H1 (cell line): ENCODE data around the gene DDX1. TPM values are rescaled to one million over a fixed set of nuclear protein-coding genes. Genes with fewer than 3 reads are reported as not detected.

ENCODE experiments used
- CTCF ChIA-PET: fragments of 300-600 bp; sonication (Branson Sonifier 250); formaldehyde crosslinking; loops from one replicate; lab custom pipeline; 2021; ENCODE audit not compliant: partially characterized antibody; lab: Charles Lee
- POLR2A ChIA-PET: fragments of 300-600 bp; sonication (Branson Sonifier 250); formaldehyde crosslinking; loops from one replicate; lab custom pipeline; 2021; ENCODE audit warnings: inconsistent platforms; ENCODE audit not compliant: partially characterized antibody; lab: Charles Lee
- DNase-seq, 2 experiments: peaks; one replicate each; pipeline versions ENCODE4 v3.0.0 to v3.0.0-alpha.2; 2010 to 2022; ENCODE audit warnings: low spot score in 2 of 2, low read depth in 1 of 2, mixed read lengths in 1 of 2
- FAIRE-seq: peaks from 2 replicates; lab custom pipeline; 2011; peaks lifted over from hg19 to GRCh38; lab: Jason Lieb, UNC
- H2AFZ ChIP-seq: 2 replicates; pipeline ENCODE4 v1.8.1; 2012; ENCODE audit warnings: low read length, inconsistent platforms
- H2AK5ac ChIP-seq: 2 replicates; pipeline ENCODE4 v1.6.1; 2013; ENCODE audit warnings: low read depth, low read length
- H2BK120ac ChIP-seq: replicated peaks from 2 replicates; pipeline ENCODE3; 2013; ENCODE audit warnings: low read depth, low read length, inconsistent platforms
- H2BK12ac ChIP-seq: 2 replicates; pipeline ENCODE4 v1.6.1; 2013; ENCODE audit warnings: low read depth, low read length
- H2BK15ac ChIP-seq: 2 replicates; pipeline ENCODE4 v1.6.1; 2013; ENCODE audit warnings: low read length
- H2BK20ac ChIP-seq: 2 replicates; pipeline ENCODE4 v1.6.1; 2013; ENCODE audit warnings: low read length
- H2BK5ac ChIP-seq: 2 replicates; pipeline ENCODE4 v1.6.1; 2013; ENCODE audit warnings: low read depth, low read length
- H3K14ac ChIP-seq: 2 replicates; pipeline ENCODE4 v1.6.1; 2013; ENCODE audit warnings: inconsistent platforms; ENCODE audit not compliant: insufficient read length
- H3K18ac ChIP-seq: 2 replicates; pipeline ENCODE4 v1.6.1; 2013; ENCODE audit warnings: low read length; ENCODE audit errors: extremely low read depth
- H3K23ac ChIP-seq: 2 replicates; pipeline ENCODE4 v1.6.1; 2013; ENCODE audit warnings: inconsistent platforms; ENCODE audit not compliant: insufficient read length
- H3K23me2 ChIP-seq: 2 replicates; pipeline ENCODE4 v1.6.1; 2013; ENCODE audit warnings: low read depth, low read length
- H3K27ac ChIP-seq: 2 replicates; pipeline ENCODE4 v1.6.1; 2011; ENCODE audit warnings: low read depth, low read length, inconsistent platforms
- H3K27me3 ChIP-seq, 4 experiments: replicated peaks in 1 of 4; 1 replicate in 1 of 4; 2 replicates in 3 of 4; pipeline versions ENCODE4 v1.6.1 to v1.8.1; 2011 to 2013; ENCODE audit warnings: low read length in 3 of 4, mild to moderate bottlenecking in 3 of 4, inconsistent platforms in 2 of 4, mixed read lengths in 2 of 4, moderate library complexity in 1 of 4; ENCODE audit not compliant: control insufficient read depth in 3 of 4, insufficient read depth in 3 of 4; ENCODE audit errors: extremely low read depth in 1 of 4
- H3K36me3 ChIP-seq, 4 experiments: 2 replicates each; pipeline versions ENCODE4 v1.6.1 to v1.8.1; 2011 to 2013; ENCODE audit warnings: mild to moderate bottlenecking in 4 of 4, low read length in 3 of 4, moderate library complexity in 2 of 4, control low read depth in 1 of 4, inconsistent platforms in 1 of 4; ENCODE audit not compliant: insufficient read depth in 4 of 4, control insufficient read depth in 2 of 4
- H3K4ac ChIP-seq: replicated peaks from 2 replicates; pipeline ENCODE3; 2013; ENCODE audit warnings: low read length, low read depth, mixed read lengths, inconsistent platforms; ENCODE audit not compliant: insufficient read length
- H3K4me1 ChIP-seq, 4 experiments: replicated peaks in 1 of 4; 1 replicate in 1 of 4; 2 replicates in 3 of 4; pipeline versions ENCODE4 v1.6.1 to v1.8.1; 2011 to 2013; ENCODE audit warnings: low read length in 3 of 4, inconsistent platforms in 2 of 4, mixed read lengths in 1 of 4; ENCODE audit not compliant: insufficient read depth in 4 of 4, control insufficient read depth in 3 of 4
- H3K4me2 ChIP-seq, 2 experiments: 2 replicates each; pipeline versions ENCODE4 v1.6.1 to v1.8.1; 2011 to 2013; ENCODE audit warnings: low read depth in 2 of 2, low read length in 2 of 2, control low read depth in 1 of 2, inconsistent platforms in 1 of 2, mild to moderate bottlenecking in 1 of 2; ENCODE audit not compliant: insufficient read depth in 1 of 2
- H3K4me3 ChIP-seq, 4 experiments: fragments of 200-600, 300-600 bp in 1 of 4; sonication (generic), shearing (Covaris generic), sonication (Bioruptor Twin) in 1 of 4; 2 replicates each; pipeline versions ENCODE4 v1.5.1 to v1.8.1; 2011 to 2016; ENCODE audit warnings: low read length in 4 of 4, low read depth in 3 of 4, control low read depth in 2 of 4, inconsistent platforms in 2 of 4, mild to moderate bottlenecking in 2 of 4, mixed read lengths in 1 of 4, moderate library complexity in 1 of 4; ENCODE audit not compliant: insufficient read depth in 2 of 4; ENCODE audit errors: extremely low read depth in 1 of 4
- H3K56ac ChIP-seq: replicated peaks from 2 replicates; pipeline ENCODE3; 2013; ENCODE audit warnings: low read depth, mild to moderate bottlenecking, mixed read lengths, low read length, inconsistent platforms; ENCODE audit not compliant: insufficient read length
- H3K79me1 ChIP-seq: 2 replicates; pipeline ENCODE4 v1.6.1; 2013; ENCODE audit warnings: low read depth, low read length, control low read depth
- H3K79me2 ChIP-seq, 2 experiments: 2 replicates each; pipeline versions ENCODE4 v1.6.1 to v1.8.1; 2012 to 2013; ENCODE audit warnings: low read length in 2 of 2, mild to moderate bottlenecking in 2 of 2, inconsistent platforms in 1 of 2; ENCODE audit not compliant: insufficient read depth in 2 of 2, control insufficient read depth in 1 of 2
- H3K9ac ChIP-seq, 4 experiments: replicated peaks in 1 of 4; 1 replicate in 1 of 4; 2 replicates in 3 of 4; pipeline versions ENCODE4 v1.6.1 to v1.8.1; 2011 to 2013; ENCODE audit warnings: low read depth in 3 of 4, low read length in 3 of 4, control low read depth in 2 of 4, mild to moderate bottlenecking in 2 of 4, moderate library complexity in 2 of 4, inconsistent platforms in 1 of 4; ENCODE audit errors: extremely low read depth in 1 of 4
- H3K9me3 ChIP-seq, 2 experiments: 2 replicates each; pipeline versions ENCODE4 v1.6.1 to v1.8.1; 2012 to 2013; ENCODE audit warnings: mild to moderate bottlenecking in 2 of 2, moderate library complexity in 2 of 2, control low read depth in 1 of 2, inconsistent platforms in 1 of 2, low read depth in 1 of 2, low read length in 1 of 2, mixed read lengths in 1 of 2; ENCODE audit not compliant: insufficient read depth in 2 of 2
- H4K20me1 ChIP-seq, 2 experiments: replicated peaks in 1 of 2; 2 replicates each; pipeline versions ENCODE3 to v1.8.1; 2011 to 2013; ENCODE audit warnings: inconsistent platforms in 2 of 2, low read length in 2 of 2, mild to moderate bottlenecking in 1 of 2; ENCODE audit not compliant: insufficient read depth in 2 of 2, control insufficient read depth in 1 of 2
- H4K5ac ChIP-seq: 2 replicates; pipeline ENCODE4 v1.6.1; 2013; ENCODE audit warnings: low read length, low read depth, mixed read lengths, inconsistent platforms; ENCODE audit not compliant: insufficient read length
- H4K8ac ChIP-seq: 2 replicates; pipeline ENCODE4 v1.8.0; 2013; ENCODE audit warnings: mild to moderate bottlenecking, moderate library complexity, low read length, inconsistent platforms; ENCODE audit not compliant: insufficient read depth; ENCODE audit errors: extremely low read depth
- H4K91ac ChIP-seq: replicated peaks from 2 replicates; pipeline ENCODE3; 2013; ENCODE audit warnings: low read length, mixed read lengths, inconsistent platforms; ENCODE audit not compliant: insufficient read length
- CHD1 ChIP-seq: IDR thresholded peaks from 2 replicates; pipeline ENCODE4 v1.6.1; 2012; ENCODE audit warnings: low read depth, low read length, improper control_type of control experiment
- CTBP2 ChIP-seq: IDR thresholded peaks from 2 replicates; pipeline ENCODE4 v1.7.0; 2011; ENCODE audit warnings: borderline replicate concordance, mild to moderate bottlenecking, moderate library complexity, mixed read lengths, low read length; ENCODE audit not compliant: insufficient read depth, insufficient read length
- FOSL1 ChIP-seq: IDR thresholded peaks from 2 replicates; pipeline ENCODE4 v1.6.1; 2011; ENCODE audit warnings: mild to moderate bottlenecking, low read depth, low read length, moderate library complexity; ENCODE audit not compliant: insufficient read depth
- HDAC2 ChIP-seq, 2 experiments: fragments of 300-600 bp in 1 of 2; sonication (generic) in 1 of 2; IDR thresholded peaks; 2 replicates each; pipeline ENCODE4 v1.6.1; 2011 to 2012; ENCODE audit warnings: low read depth in 2 of 2, low read length in 2 of 2, mild to moderate bottlenecking in 2 of 2, moderate library complexity in 2 of 2, borderline replicate concordance in 1 of 2, inconsistent platforms in 1 of 2
- KDM4A ChIP-seq: IDR thresholded peaks from one replicate; pipeline ENCODE4 v1.7.1; 2012; ENCODE audit warnings: low read depth, mild to moderate bottlenecking, moderate library complexity, low read length, inconsistent platforms; ENCODE audit not compliant: severe bottlenecking
- KDM5A ChIP-seq: fragments of 200-600 bp; IDR thresholded peaks from 2 replicates; pipeline ENCODE4 v1.7.1; 2012; ENCODE audit warnings: mild to moderate bottlenecking, low read length, inconsistent platforms, mixed read lengths
- MAFK ChIP-seq: IDR thresholded peaks from 2 replicates; pipeline ENCODE4 v1.6.1; 2012; ENCODE audit warnings: low read depth, mild to moderate bottlenecking, improper control_type of control experiment, low read length
- POLR2A ChIP-seq, 2 experiments: IDR thresholded peaks; 1 replicate in 1 of 2; 2 replicates in 1 of 2; pipeline ENCODE4 v1.6.1; 2011; ENCODE audit warnings: low read depth in 2 of 2, low read length in 2 of 2, mild to moderate bottlenecking in 2 of 2; ENCODE audit errors: control extremely low read depth in 1 of 2
- POU5F1 ChIP-seq: IDR thresholded peaks from 2 replicates; pipeline ENCODE4 v1.6.1; 2011; ENCODE audit warnings: low read depth, mild to moderate bottlenecking, low read length, moderate library complexity
- RFX5 ChIP-seq: IDR thresholded peaks from 2 replicates; pipeline ENCODE4 v1.6.1; 2011; ENCODE audit warnings: low read depth, low read length, improper control_type of control experiment, borderline replicate concordance
- SP1 ChIP-seq: IDR thresholded peaks from 2 replicates; pipeline ENCODE4 v1.6.1; 2011; ENCODE audit warnings: low read depth, low read length
- SP4 ChIP-seq: IDR thresholded peaks from 2 replicates; pipeline ENCODE4 v1.6.1; 2012; ENCODE audit warnings: low read length, inconsistent platforms
- TAF1 ChIP-seq: IDR thresholded peaks from 2 replicates; pipeline ENCODE4 v1.6.1; 2011; ENCODE audit warnings: mild to moderate bottlenecking, low read depth, low read length
- YY1 ChIP-seq: IDR thresholded peaks from 2 replicates; pipeline ENCODE4 v1.6.1; 2011; ENCODE audit warnings: low read depth, mild to moderate bottlenecking, low read length
- WGBS, 2 experiments: shearing (Covaris generic) in 1 of 2; methylation state at CpG; one replicate each; pipeline versions ENCODE4 v1.1.6 to v1.1.7; 2013 to 2015; ENCODE audit warnings: low lambda C conversion rate in 2 of 2, mixed read lengths in 2 of 2, inconsistent platforms in 1 of 2, low coverage in 1 of 2, missing lambda C conversion rate in 1 of 2; ENCODE audit not compliant: insufficient replicate concordance in 2 of 2, insufficient coverage in 1 of 2, insufficient read length in 1 of 2; ENCODE audit errors: extremely low coverage in 1 of 2, missing lambda C conversion rate in 1 of 2; 5-methylcytosine and 5-hydroxymethylcytosine counted together
- polyA plus RNA-seq, 7 experiments: library from polyadenylated mRNA; depleted of rRNA in 3 of 7; stranded (reverse) in 5 of 7; unstranded in 2 of 7; fragments of >200 nt in 5 of 7; fragments of 200-250 nt in 2 of 7; gene quantifications; 1 replicate in 5 of 7; 2 replicates in 1 of 7; 4 replicates in 1 of 7; pipeline versions ENCODE4 v1.2.1 to v1.2.3, GENCODE V29; 2011 to 2013; ENCODE audit warnings: missing spikeins in 2 of 7, mixed read lengths in 2 of 7
- total RNA-seq: library from RNA; stranded (reverse); fragmentation: NEBNext Ultra II Directional; extraction: Animal tissue kit (Norgen Biotek cat#: 25700); gene quantifications from 2 replicates; pipeline ENCODE4 v1.2.1, GENCODE V29; 2021

DDX1 gene
- total and polyA plus RNA-seq, 2 of the 8 experiments (the other 6 are each of a cell fraction or from before 2014, with no cell fraction given) = 51.1 to 161 TPM

GRCh38 chr2:15584767-15585469, 6.8 kb upstream of the DDX1 start:
- no peaks in the 10 kb centered on the region for H3K27me3 ChIP-seq
- FAIRE-seq = no peak
- H3K4ac ChIP-seq = no peak overlapping the region
- H3K4me3 ChIP-seq = no peak overlapping the region
- no peaks in the 10 kb centered on the region; the same call in 1 of the 2 replicates for H3K79me1 ChIP-seq
- no peak overlapping the region for H4K8ac ChIP-seq
- H3K4me2 ChIP-seq = no peak overlapping the region
- 92% methylated on average over 2 of the region's 2 CpGs; no CpG with 5 or more reads in 1 of the 2 experiments for WGBS, 2 experiments
- H3K23me2 ChIP-seq = no peaks in the 10 kb centered on the region
- no peak overlapping the region for H2BK5ac ChIP-seq
- no peak overlapping the region for H3K18ac ChIP-seq
- no peak overlapping the region for H4K5ac ChIP-seq
- no peak overlapping the region for H2AFZ ChIP-seq
- H2BK12ac ChIP-seq = no peak overlapping the region
- no peak overlapping the region for H3K27ac ChIP-seq
- no peak overlapping the region for H2BK20ac ChIP-seq
- H3K79me2 ChIP-seq = no peaks in the 10 kb centered on the region
- no peaks in the 10 kb centered on the region for H3K4me1 ChIP-seq
- no peak for DNase-seq
- H2BK15ac ChIP-seq = no peak overlapping the region
- CTCF ChIA-PET = interaction anchor here (0.6 to 6.2 kb wide), 3 partner anchors 9 to 1328 kb away, joined by 3 to 51 read pairs (median 3); no protein-coding TSS in a partner anchor
- no peak overlapping the region for H2BK120ac ChIP-seq
- H4K91ac ChIP-seq = no peak overlapping the region
- no peaks in the 10 kb centered on the region for H3K36me3 ChIP-seq
- no peaks in the 10 kb centered on the region for H4K20me1 ChIP-seq
- H3K14ac ChIP-seq = no peak overlapping the region
- H3K56ac ChIP-seq = no peak overlapping the region
- H2AK5ac ChIP-seq = no peak overlapping the region
- no peaks in the 10 kb centered on the region for H3K9me3 ChIP-seq
- no peak overlapping the region for H3K9ac ChIP-seq
- no peak overlapping the region for H3K23ac ChIP-seq
- POLR2A ChIA-PET = interaction anchor here (0.7 kb wide), 1 partner anchor 25 kb away, joined by 3 read pairs; no protein-coding TSS in a partner anchor
- no peak for TF ChIP-seq KDM4A
- no peak for TF ChIP-seq TAF1
- no peak for TF ChIP-seq FOSL1
- TF ChIP-seq POU5F1 = no peak
- no peak for TF ChIP-seq POLR2A (IDR thresholded peaks at IDR 0.05; ENCODE audit: control extremely low read depth in 1 of 2, low read depth in 2 of 2, low read length in 2 of 2)
- no peak for TF ChIP-seq MAFK
- no peak for TF ChIP-seq KDM5A
- TF ChIP-seq SP4 = no peak
- TF ChIP-seq SP1 = no peak
- no peak for TF ChIP-seq HDAC2 (IDR thresholded peaks at IDR 0.05; ENCODE audit: borderline replicate concordance in 1 of 2, low read depth in 2 of 2, low read length in 2 of 2)
- TF ChIP-seq CHD1 = no peak
- TF ChIP-seq RFX5 = no peak
- no peak for TF ChIP-seq YY1
- TF ChIP-seq CTBP2 = no peak
